ENCODE data around the gene DNAJC24. TPM values are rescaled to one million over a fixed set of nuclear protein-coding genes. Genes with fewer than 3 reads are reported as not detected.

Gene DNAJC24
- total and polyA plus RNA-seq, 2 of the 4 experiments (the other 2 are of a cell fraction), result 8.2 to 8.9 TPM

DNA sequence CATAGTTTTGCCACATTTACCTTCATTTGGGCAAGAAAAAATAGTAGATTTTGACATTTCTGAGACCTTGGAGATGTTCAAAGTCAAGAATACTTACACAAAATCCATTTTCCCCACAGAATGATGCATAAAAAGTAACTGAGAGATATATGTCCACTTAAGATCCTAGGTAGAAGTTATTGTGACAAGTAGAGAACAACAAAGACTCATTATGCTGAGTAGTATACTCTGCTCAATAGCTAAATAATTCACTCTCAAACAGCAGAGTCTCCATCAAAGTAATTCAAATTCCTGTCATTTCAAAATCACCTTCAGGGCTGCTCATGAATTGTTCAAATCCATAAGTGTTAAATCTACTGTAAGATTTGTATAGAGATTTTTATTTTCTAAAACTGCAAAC, 104.4 kb downstream of the DNAJC24 start:
- Histone ChIP-seq H3K4ac (ENCODE audit: low read depth, low read length) (no peak overlapping the region), H2BK20ac (ENCODE audit: low read depth, low read length) (no peak overlapping the region), H3K14ac (replicated peaks; ENCODE audit: low read depth, low read length) (no peak overlapping the region), H3K56ac (ENCODE audit: extremely low read depth, insufficient read depth, low read length) (no peak overlapping the region), H3K23ac (ENCODE audit: low read depth, low read length) (no peak overlapping the region), H4K5ac (ENCODE audit: low read depth, low read length) (no peak overlapping the region), H2AK9ac (replicated peaks; ENCODE audit: low read depth, low read length, poor library complexity) (no peak overlapping the region), H3K4me3 (ENCODE audit: insufficient read depth, low read depth, low read length) (no peak overlapping the region), H3K9ac (ENCODE audit: low read depth, low read length) (no peak overlapping the region), H3K9me3 (ENCODE audit: control insufficient read depth, insufficient read depth, low read length) (no peaks in the 10 kb centered on the region), H2AK5ac (ENCODE audit: low read depth, low read length) (no peak overlapping the region), H4K8ac (ENCODE audit: low read depth in 2 of 2, low read length in 2 of 2) (no peak overlapping the region), H4K91ac (ENCODE audit: insufficient read depth, low read depth, low read length) (no peak overlapping the region), H2BK15ac (ENCODE audit: low read depth, low read length) (no peak overlapping the region), H2AFZ (replicated peaks; ENCODE audit: low read length, poor library complexity) (no peak overlapping the region), H3K79me1 (ENCODE audit: low read depth in 1 of 2, low read length in 2 of 2) (peaks cover 0 to 3% of the 10 kb centered on the region in 2 experiments; a peak in 2 of 4 replicates), H3K4me2 (ENCODE audit: low read depth, low read length) (no peak overlapping the region), H4K20me1 (ENCODE audit: insufficient read depth, low read length) (no peaks in the 10 kb centered on the region), H3K4me1 (ENCODE audit: control insufficient read depth, insufficient read depth, low read length) (no peaks in the 10 kb centered on the region), H2BK120ac (ENCODE audit: low read depth, low read length) (no peak overlapping the region), H3K9me1 (ENCODE audit: insufficient read depth, low read length) (no peaks in the 10 kb centered on the region), H3K27ac (ENCODE audit: insufficient read depth, low read length) (no peak overlapping the region), H2BK5ac (ENCODE audit: low read depth, low read length, poor library complexity, severe bottlenecking) (no peak overlapping the region), H3K27me3 (ENCODE audit: control insufficient read depth, insufficient read depth, low read length) (no peaks in the 10 kb centered on the region), H3K18ac (ENCODE audit: low read depth, low read length) (no peak overlapping the region), H3K36me3 (ENCODE audit: control insufficient read depth, insufficient read depth, low read length) (no peaks in the 10 kb centered on the region)
- dilution Hi-C loops (cut with HindIII; ENCODE audit: low sequenced_read_pairs, unreplicated experiment), result no loop called here
- no peak for DNase-seq
- no peak for ATAC-seq (ENCODE audit: low read depth)
- POLR2A ChIA-PET (ENCODE audit: unreplicated experiment), result no interaction called here
- intact Hi-C loops (cut with micrococcal nuclease), result no loop called here
- BruUV-seq (replicated peaks), result no TSS peak
- TF ChIP-seq MXI1 (IDR thresholded peaks at IDR 0.05; ENCODE audit: borderline replicate concordance, low read depth, low read length), result no peak
- TF ChIP-seq POLR2A (IDR thresholded peaks at IDR 0.05; ENCODE audit: low read depth, low read length), result no peak
- no peak for TF ChIP-seq MAFK (IDR thresholded peaks at IDR 0.05; ENCODE audit: low read depth, low read length)
- no peak for TF ChIP-seq BHLHE40 (IDR thresholded peaks at IDR 0.05; ENCODE audit: low read depth, low read length)
- TF ChIP-seq SMC3 (IDR thresholded peaks at IDR 0.05; ENCODE audit: low read depth, low read length), result no peak
- no peak for TF ChIP-seq USF2 (IDR thresholded peaks at IDR 0.05; ENCODE audit: low read depth, low read length)
- no peak for TF ChIP-seq RCOR1 (IDR thresholded peaks at IDR 0.05; ENCODE audit: insufficient replicate concordance, low read length)
- TF ChIP-seq RFX5 (IDR thresholded peaks at IDR 0.05; ENCODE audit: low read depth, low read length), result no peak
- TF ChIP-seq NFE2L2 (IDR thresholded peaks at IDR 0.05; ENCODE audit: low read depth, low read length), result no peak
- TF ChIP-seq CHD1 (IDR thresholded peaks at IDR 0.05; ENCODE audit: low read depth, low read length), result no peak
- TF ChIP-seq CEBPB (IDR thresholded peaks at IDR 0.05; ENCODE audit: low read depth, low read length), result no peak
- no peak for TF ChIP-seq RAD21 (IDR thresholded peaks at IDR 0.05; ENCODE audit: low read length)
- TF ChIP-seq MAZ (IDR thresholded peaks at IDR 0.05; ENCODE audit: borderline replicate concordance, low read depth, low read length), result no peak
- TF ChIP-seq FOS (IDR thresholded peaks at IDR 0.05; ENCODE audit: low read depth, low read length), result no peak
- no peak for TF ChIP-seq ELK1 (IDR thresholded peaks at IDR 0.05; ENCODE audit: borderline replicate concordance, low read depth, low read length)
- CTCF ChIA-PET, result no interaction called here
- in situ Hi-C loops (cut with MboI; ENCODE audit: low sequenced_read_pairs), result no loop called here

Measured in IMR-90 (cell line).